ENCODE data around the gene MAP2K5. TPM values are rescaled to one million over a fixed set of nuclear protein-coding genes. Genes with fewer than 3 reads are reported as not detected.

The MAP2K5 gene
- total RNA-seq, 1 experiment from 2014 or later = 13.6 TPM

GRCh38 chr15:67839929-67840748, 297.6 kb downstream of the MAP2K5 start, which contains the start of gene RNU6-1 (continued):
- TF ChIP-seq RELA (CRISPR knock-in tag; IDR thresholded peaks at IDR 0.05; ENCODE audit: borderline replicate concordance) (no peak), AR (CRISPR knock-in tag; IDR thresholded peaks at IDR 0.05) (no peak), ZNF512 (CRISPR knock-in tag; IDR thresholded peaks at IDR 0.05; ENCODE audit: borderline replicate concordance) (no peak), IRF1 (CRISPR knock-in tag; IDR thresholded peaks at IDR 0.05) (no peak), ZNF416 (CRISPR knock-in tag; IDR thresholded peaks at IDR 0.05) (no peak), CBFB (CRISPR knock-in tag; IDR thresholded peaks at IDR 0.05; ENCODE audit: low read depth) (no peak), ERG (CRISPR knock-in tag; IDR thresholded peaks at IDR 0.05) (no peak), NFATC4 (CRISPR knock-in tag; IDR thresholded peaks at IDR 0.05) (no peak), JUN (CRISPR knock-in tag; IDR thresholded peaks at IDR 0.05) (no peak), ZBTB21 (CRISPR knock-in tag; IDR thresholded peaks at IDR 0.05; ENCODE audit: borderline replicate concordance) (no peak), TEAD4 (CRISPR knock-in tag; IDR thresholded peaks at IDR 0.05) (no peak), ZNF671 (CRISPR knock-in tag; IDR thresholded peaks at IDR 0.05) (no peak), ZNF396 (CRISPR knock-in tag; IDR thresholded peaks at IDR 0.05; ENCODE audit: borderline replicate concordance) (no peak), ZNF532 (CRISPR knock-in tag; IDR thresholded peaks at IDR 0.05; ENCODE audit: borderline replicate concordance) (no peak), NR2C2 (CRISPR knock-in tag; IDR thresholded peaks at IDR 0.05) (no peak), ZNF423 (CRISPR knock-in tag; IDR thresholded peaks at IDR 0.05) (no peak), GTF2I (CRISPR knock-in tag; conservative IDR thresholded peaks at IDR 0.05) (no peak), RORB (CRISPR knock-in tag; IDR thresholded peaks at IDR 0.05) (no peak), MAX (CRISPR knock-in tag; IDR thresholded peaks at IDR 0.05) (peak; percentile 59; the same call in 1 of the 2 replicates), NFYB (CRISPR knock-in tag; conservative IDR thresholded peaks at IDR 0.05; ENCODE audit: low read depth) (no peak), KAT7 (CRISPR knock-in tag; IDR thresholded peaks at IDR 0.05; ENCODE audit: borderline replicate concordance) (no peak), ATF6 (CRISPR knock-in tag; IDR thresholded peaks at IDR 0.05) (no peak), ZNF219 (CRISPR knock-in tag; IDR thresholded peaks at IDR 0.05; ENCODE audit: borderline replicate concordance) (no peak)

Measured in WTC11 (cell line).